NCI-H1694 (cell line): Measurements from ENCODE around the gene CENPP.

Experiments
- DNase-seq: peaks from one replicate; lab custom pipeline; 2025; lab: John Stamatoyannopoulos, UW

CENPP gene

GRCh38 chr9:92598382-92598781, 272.6 kb downstream of the CENPP start:
- no peak for DNase-seq

GRCh38 chr9:92599938-92600461, 274.2 kb downstream of the CENPP start:
- no peak for DNase-seq

- no peak for DNase-seq
Measured at GRCh38 chr9:92600462-92601261, 274.9 kb downstream of the CENPP start.

DNA sequence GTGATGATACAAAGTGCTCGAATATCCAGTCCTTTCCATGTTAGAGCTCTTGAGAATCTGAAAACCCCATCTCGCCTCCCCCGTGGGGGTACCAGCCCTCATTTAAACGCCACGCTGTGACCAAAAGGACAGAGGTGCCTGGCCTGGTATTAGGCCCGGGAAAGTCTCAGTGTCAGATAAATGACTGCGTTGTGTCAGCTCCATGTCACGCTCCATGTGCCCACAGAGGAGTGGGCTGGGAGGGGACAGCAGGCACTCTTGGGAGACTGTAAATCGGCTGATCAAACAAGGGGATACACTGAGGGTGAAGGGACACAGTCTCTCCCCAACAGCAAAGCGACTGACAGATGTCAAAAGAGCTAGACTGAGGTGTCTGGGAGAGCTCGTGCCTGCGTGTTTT, 275.7 kb downstream of the CENPP start:
- no peak for DNase-seq

DNA sequence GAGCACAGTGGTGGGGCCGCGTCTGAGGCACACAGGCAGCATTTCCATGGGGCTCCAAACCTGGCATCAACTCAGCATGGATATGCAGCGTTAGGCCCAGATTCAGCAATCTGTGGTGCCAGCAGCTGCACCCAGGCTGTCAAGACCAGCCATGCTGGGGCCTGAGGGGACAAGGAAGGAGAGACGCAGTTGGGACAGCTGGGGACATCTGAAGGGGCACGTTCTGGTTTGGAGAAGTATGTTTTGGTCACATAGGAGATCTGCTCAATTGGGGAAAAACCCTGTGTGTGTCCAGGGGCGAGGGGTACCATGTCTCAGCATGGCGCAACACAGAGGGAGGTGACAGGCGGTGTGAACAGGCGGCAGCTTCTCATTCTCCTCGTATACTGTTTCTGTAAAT, 276.7 kb downstream of the CENPP start:
- DNase-seq = no peak

GRCh38 chr9:92603100-92603499, 277.3 kb downstream of the CENPP start:
- DNase-seq = no peak

GRCh38 chr9:92603990-92604389, 278.2 kb downstream of the CENPP start:
- DNase-seq = no peak

DNA sequence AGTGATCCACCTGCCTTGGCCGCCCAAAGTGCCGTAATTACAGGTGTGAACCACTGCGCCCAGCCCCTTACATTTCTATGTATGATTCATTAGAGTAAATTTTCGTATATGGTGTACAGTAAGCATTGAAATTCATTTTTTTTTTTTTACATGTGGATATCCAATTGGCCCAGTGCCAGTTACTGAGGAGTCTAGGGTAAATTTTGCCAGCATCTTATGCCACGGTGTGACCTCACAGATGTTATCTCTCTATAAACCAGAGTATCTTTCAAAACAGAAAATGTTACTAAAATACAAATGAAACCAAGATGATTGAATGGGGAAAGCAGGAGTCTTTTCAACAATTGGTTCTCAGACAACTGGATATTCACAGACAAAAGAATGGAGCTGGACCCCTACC, 279.5 kb downstream of the CENPP start:
- DNase-seq = no peak

GRCh38 chr9:92607088-92607487, 281.3 kb downstream of the CENPP start:
- no peak for DNase-seq

- DNase-seq = peak; percentile 8
Measured at GRCh38 chr9:92607773-92608172, 282.0 kb downstream of the CENPP start.

- DNase-seq = no peak
Measured at GRCh38 chr9:92608241-92608908, 282.6 kb downstream of the CENPP start.

DNA sequence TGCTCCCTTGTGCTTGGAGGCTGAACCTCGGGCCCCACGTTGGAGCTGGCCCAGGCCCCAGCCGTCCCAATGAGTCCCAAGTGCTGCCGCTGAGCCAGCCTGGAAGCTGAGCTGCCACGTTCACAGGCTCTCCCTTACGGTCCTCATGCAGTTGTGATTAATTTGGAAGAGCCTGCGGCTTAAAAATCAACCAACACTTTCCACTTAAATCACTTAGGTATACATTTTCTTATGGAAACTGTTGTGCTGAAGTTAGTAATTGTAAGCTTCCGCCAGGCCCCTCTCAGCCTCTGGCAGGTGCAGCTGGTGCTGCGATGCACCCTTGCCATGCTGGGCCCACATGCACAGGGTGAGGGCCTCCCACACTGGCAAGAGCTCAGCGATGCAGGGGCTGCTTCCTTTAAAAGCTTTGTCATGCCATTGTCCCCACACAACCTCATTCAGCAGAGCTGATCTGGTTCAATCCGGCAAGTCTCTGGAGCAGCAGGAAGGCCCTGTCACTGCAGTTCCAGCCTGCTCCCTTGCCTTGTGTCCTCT, 283.2 kb downstream of the CENPP start:
- peak; percentile 7 for DNase-seq

DNA sequence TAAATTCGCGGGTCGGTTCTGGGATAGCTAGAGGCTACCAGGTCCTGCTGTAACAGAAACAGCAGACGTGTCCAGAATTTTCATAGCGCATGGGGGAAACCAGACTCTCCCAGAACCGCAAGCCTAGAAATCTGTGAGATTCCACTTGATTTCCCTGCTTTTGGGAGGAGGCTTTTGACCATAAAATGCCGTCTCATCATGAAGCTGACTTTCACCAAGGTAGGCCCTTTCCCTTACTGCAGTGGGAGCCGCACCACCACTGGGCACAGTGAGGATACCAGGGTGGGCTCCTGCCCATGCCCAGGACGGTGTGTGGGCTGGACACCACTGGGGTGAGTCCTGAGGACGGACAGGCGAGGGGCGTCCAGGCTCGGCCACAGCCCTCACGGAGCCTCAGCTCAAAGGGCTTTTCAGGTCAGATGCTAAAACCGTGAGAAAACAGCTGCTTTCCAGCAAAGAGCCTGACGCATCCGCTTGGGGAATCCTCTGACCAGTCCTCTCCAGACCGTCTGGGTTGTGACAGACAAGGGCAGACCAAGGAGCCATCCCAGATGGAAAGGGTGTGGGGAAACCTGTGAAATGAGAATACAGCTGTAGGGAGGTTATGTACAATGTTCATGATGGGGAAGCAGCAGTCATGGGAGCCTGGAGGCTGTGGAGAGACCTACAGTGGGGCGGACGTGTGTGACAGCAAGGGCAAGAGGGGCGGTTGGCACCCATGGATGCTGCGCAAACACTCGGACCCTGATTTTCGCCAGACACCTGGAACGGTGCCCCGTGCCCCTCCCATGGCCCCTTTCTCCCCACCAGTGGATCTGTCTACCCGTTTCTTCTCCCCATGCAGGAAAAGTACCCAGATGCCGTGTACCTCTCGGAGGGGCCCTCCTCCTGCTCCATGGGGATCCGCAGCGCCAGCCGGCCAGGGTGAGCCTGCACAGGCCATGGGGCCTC, 285.0 kb downstream of the CENPP start:
- no peak for DNase-seq

- DNase-seq = no peak
Measured at GRCh38 chr9:92611621-92612285, 286.0 kb downstream of the CENPP start.

DNA sequence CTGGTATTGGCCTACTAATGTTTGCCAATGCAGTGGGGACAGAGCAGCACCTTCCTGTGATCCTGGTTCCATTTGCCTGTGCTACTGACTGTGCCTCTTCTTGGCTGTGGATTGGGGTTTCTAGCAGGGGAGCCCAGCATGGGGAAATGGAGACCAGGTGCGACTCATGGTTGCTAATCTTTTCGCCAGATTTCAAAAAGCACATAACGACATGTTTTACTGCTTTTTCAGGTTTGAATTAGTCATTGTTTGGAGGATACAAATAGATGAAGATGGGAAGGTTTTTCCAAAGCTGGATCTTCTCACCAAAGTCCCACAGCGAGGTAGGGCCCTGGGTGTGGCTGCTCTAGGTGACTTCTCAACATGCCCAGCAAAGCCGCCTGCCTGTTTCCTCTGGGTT, 286.5 kb downstream of the CENPP start:
- DNase-seq = no peak

DNA sequence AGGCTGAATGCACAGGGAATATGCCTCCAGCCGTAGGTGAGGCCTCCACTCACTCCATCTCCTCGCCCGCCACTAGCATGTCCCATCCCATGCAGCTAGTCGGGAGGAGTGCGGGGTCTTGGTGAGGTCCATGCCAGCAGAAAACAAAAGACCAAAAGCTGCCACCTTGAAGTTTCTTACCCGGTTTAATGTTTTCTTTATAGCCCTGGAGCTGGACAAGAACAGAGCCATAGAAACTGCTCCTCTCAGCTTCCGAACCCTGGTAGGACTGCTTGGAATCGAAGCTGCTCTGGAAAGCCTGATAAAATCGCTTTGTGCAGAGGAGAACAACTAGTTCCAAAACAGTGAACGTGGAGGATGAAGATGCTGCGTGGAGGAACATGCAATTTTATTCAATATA, 287.1 kb downstream of the CENPP start:
- DNase-seq = no peak

DNA sequence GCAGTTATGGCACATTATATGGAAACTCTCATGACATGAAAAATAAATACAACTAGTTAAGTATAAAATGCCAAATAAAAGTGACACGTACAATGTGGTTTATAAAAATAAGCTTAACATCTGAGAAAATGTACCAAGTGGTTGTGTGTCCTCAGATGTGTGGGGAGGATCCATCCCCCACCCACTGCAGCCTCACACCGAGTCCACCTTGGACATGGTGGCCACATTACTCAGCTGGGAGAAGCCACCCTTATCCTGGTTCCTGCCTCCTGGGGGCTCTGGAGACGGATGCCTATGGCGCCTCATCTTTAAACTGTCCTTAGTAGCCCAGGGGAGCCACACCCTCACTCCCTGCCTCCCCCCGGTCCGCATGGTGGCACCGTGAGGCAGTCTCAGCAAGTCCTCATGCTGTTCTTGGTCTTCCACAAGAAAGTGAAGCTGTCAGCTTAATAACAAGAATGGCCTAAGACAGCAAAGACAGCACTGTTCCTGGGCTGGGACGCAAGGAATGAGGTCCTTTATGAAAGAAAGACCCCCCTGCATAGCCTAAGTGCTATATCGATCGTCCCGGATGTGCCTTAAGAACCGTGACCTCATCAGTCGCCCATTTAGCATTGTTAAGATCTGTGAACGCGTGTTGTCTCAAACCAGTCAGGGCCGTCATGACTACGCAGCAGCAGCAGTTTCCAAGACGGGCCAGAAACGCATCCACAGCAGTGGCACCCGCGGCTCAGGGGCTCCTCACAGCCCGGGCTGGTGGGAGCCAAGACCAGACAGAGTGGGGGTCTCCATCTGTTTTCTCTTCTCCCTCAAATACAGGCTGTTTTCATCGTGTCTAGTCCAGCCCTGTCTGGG, 287.7 kb downstream of the CENPP start:
- no peak for DNase-seq

- DNase-seq = no peak
Measured at GRCh38 chr9:92614123-92614510, 288.4 kb downstream of the CENPP start.

- no peak for DNase-seq
Measured at GRCh38 chr9:92614763-92615461, 289.2 kb downstream of the CENPP start.

- no peak for DNase-seq
Measured at GRCh38 chr9:92615790-92616189, 290.0 kb downstream of the CENPP start.
